GM21447 (cell line): Measurements from ENCODE around the gene TCF19.
"Not testable (repeated sequence)": the region's sequence is repeated elsewhere in the genome, so short reads cannot be mapped to it uniquely, and the experiment has no call there.

ENCODE experiments used
- ATAC-seq: cut with Tn5 transposase; IDR thresholded peaks from one replicate; pipeline ENCODE4 v1.9.1; 2021; ENCODE audit not compliant: unreplicated experiment

Gene TCF19

GRCh38 chr6:31179042-31179386 is 20.6 kb downstream of the TCF19 start:
- no peak for ATAC-seq

- ATAC-seq: no peak
These were observed 21.5 kb downstream of the TCF19 start for GRCh38 chr6:31179896-31180295.

DNA sequence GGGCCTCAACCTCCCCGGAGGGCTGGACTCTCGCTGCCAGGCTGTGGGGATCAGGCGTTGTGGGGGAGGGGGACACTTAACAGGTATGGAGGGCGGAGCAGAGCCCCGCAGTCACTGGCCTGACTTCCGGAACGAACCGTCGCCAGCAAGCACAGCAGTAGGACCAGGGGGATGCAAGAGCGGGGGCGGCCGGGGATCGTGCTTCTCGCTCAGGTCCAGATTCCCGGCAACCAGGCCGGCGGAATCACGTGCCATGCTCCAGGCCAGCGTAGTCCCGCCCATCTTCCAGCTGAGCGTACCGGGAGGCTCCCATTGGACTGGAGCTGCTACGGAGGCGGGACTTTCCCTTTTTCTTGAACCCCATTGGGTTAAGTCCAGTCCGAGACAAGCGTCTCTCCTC is 22.1 kb downstream of the TCF19 start:
- no peak for ATAC-seq

GRCh38 chr6:31183287-31183686 is 24.9 kb downstream of the TCF19 start:
- ATAC-seq: not testable (repeated sequence)

GRCh38 chr6:31183859-31184258 is 25.5 kb downstream of the TCF19 start:
- not testable (repeated sequence) for ATAC-seq

DNA sequence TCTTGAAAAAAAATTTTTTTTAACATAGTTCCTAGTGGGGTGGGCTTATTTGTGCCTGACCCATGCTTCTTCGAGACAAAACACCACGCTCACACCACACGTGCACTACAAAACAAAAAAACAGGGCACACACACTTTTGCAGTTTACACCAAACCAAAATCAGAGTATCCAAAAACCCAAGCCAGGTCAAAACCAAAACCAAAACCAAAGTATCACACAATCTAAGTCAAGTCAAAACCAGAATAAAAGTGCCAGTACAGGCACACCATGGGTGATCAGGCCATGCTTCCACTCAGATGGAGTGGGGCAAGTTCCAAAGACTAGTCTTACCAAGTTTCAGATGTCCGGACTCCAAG is 27.3 kb downstream of the TCF19 start:
- ATAC-seq: not testable (repeated sequence)

DNA sequence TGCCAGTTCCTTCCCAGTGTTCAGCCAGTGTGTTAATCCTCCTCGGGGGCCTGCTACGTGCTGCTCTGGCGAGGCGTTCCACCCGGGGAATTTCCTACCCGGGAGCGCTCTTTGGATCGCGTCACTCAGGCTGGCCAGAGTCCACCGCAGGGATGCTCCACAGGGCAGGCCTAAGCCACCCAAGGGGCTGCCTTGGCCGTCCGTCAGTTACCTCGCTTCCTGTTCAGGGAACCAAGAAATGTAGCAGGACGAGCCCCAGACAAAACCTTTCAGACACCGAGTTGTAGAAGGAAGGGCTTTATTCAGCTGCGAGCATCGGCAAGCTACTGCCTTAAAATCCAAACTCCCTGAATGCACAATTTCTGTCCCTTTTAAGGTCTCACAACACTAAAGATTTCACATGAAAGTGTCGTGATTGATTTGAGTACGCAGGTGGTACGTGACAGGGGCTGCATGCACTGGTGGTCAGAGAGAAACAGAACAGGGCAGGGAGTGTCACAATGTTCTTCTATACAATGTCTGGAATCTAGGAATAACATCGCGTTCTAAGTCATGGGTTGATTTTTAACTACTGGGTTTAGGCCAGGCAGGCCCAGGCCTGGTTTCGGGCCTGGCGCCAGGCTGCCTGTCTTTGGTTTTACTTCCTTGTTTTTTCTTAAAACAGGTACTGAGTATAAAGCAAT is 27.8 kb downstream of the TCF19 start:
- no peak for ATAC-seq

GRCh38 chr6:31187780-31188194 is 29.4 kb downstream of the TCF19 start:
- ATAC-seq: no peak

DNA sequence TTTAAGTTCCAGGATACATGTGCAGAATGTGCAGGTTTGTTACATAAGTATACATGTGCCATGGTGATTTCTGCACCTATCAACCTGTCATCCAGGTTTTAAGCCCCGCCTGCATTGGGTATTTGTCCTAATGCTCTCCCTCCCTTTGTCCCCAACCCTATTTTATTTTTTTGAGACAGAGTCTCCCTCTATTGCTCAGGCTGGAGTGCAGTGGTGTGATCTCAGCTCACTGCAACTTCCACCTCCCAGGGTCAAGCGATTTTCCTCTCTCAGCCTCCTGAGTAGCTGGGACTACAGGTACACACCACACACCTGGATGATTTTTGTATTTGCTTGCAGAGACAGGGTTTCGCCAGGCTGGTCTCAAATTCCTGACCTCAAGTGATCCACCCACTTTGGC is 30.8 kb downstream of the TCF19 start:
- ATAC-seq: not testable (repeated sequence)

GRCh38 chr6:31190488-31190887 is 32.1 kb downstream of the TCF19 start:
- ATAC-seq: peak; percentile 84

GRCh38 chr6:31192431-31193105 is 34.2 kb downstream of the TCF19 start:
- not testable (repeated sequence) for ATAC-seq

DNA sequence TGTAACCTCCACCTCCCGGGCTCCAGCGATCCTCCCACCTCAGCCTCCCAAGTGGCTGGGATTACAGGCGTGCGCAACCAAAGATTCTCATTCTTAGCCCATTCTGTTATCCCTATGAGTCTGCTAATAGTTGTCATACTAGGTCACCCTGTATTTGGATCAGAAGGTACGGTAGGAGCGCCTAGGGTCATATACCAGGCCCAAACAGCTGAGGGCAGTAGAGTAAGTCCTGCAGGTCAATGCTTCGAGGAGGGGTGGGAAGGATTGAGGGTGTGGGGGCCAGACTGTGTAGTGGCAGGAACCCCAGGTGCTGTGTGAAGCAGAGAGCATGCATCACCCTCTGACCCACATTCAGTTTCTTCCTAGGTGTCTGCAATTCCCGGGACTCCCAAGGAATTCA is 34.8 kb downstream of the TCF19 start:
- no peak for ATAC-seq

GRCh38 chr6:31194061-31194834 is 35.9 kb downstream of the TCF19 start:
- ATAC-seq: no peak

GRCh38 chr6:31195308-31195979 is 37.1 kb downstream of the TCF19 start:
- not testable (repeated sequence) for ATAC-seq

- not testable (repeated sequence) for ATAC-seq
These were observed 38.0 kb downstream of the TCF19 start for GRCh38 chr6:31196251-31197022.

- ATAC-seq: peak; percentile 68
These were observed 39.3 kb downstream of the TCF19 start for GRCh38 chr6:31197559-31198305.

GRCh38 chr6:31199105-31199452 is 40.7 kb downstream of the TCF19 start:
- not testable (repeated sequence) for ATAC-seq

DNA sequence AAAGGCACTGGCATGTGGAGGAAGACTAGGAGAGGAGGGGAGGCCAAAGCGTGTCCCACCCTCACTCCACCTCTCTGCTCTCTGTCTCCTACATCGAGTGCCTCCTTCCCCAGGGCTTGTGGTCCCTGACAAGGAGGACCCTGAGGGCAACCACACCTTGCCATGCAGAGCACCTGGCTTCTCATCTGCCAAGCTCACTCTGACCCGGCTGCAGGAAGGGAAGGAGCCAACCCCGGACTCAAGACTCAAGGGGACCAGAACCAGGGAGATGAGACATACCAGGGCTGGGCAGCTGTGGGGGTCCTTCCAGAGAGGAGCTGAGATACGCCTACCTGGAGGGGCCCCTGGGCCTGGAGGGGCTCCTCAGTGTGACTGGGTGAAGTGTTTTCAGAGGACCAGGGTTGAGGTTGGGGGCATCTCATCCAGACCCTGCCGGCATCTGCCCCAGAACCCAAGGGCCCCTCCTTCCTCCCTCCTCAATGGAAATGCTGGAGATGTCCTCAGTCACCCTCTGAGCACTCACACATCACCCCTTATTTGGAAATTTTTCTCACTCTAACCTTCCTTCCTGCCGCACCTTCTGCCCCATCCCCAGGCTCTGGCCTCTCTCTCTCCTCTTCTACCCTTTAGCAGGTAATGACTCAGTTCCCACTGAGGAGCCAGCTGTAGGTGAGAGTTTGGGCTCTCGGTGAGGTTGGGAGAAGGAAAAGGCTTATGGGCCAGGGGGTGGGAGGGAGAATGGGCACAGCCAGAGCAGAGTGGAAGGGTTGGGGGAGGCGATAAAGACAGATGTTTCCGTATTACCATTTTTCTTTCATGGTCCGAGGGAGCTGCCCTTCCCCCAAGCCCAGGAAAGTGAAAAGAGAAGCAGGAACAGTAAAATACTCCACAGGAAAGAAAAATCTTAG is 44.1 kb downstream of the TCF19 start:
- no peak for ATAC-seq

DNA sequence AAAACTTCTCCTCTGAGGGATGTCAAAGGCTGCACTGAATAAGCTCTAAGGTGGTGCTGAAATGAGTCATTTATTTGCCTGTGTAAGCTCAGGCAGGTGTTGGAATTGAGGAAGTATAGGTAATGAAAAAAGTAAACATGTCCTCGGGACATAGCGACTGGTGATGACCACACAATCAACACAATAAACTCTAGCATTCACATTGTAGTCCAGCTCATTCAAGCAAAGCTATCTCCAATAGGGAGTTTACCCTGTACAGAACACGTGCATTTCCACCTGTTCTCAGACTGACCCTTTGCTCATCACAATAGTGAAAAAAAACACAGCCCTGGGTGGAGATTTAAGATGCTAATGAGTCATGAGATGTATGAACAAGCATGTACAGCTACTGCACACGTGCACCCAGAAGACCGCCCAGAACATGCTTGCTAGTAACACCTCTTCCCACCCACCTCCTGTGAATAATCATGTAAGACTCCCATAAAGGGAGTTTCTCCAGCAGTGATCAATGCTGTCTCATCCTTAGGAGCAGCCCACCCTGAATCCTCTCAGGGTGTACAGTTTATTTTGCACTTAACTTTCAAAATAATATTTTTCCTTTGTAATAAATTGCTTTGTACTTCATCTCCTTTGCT is 45.1 kb downstream of the TCF19 start:
- peak; percentile 56 for ATAC-seq
